ENCODE results near the gene DCAF5.
"Not testable (repeated sequence)": the region's sequence is repeated elsewhere in the genome, so short reads cannot be mapped to it uniquely, and the experiment has no call there.

DCAF5 gene, protein sequence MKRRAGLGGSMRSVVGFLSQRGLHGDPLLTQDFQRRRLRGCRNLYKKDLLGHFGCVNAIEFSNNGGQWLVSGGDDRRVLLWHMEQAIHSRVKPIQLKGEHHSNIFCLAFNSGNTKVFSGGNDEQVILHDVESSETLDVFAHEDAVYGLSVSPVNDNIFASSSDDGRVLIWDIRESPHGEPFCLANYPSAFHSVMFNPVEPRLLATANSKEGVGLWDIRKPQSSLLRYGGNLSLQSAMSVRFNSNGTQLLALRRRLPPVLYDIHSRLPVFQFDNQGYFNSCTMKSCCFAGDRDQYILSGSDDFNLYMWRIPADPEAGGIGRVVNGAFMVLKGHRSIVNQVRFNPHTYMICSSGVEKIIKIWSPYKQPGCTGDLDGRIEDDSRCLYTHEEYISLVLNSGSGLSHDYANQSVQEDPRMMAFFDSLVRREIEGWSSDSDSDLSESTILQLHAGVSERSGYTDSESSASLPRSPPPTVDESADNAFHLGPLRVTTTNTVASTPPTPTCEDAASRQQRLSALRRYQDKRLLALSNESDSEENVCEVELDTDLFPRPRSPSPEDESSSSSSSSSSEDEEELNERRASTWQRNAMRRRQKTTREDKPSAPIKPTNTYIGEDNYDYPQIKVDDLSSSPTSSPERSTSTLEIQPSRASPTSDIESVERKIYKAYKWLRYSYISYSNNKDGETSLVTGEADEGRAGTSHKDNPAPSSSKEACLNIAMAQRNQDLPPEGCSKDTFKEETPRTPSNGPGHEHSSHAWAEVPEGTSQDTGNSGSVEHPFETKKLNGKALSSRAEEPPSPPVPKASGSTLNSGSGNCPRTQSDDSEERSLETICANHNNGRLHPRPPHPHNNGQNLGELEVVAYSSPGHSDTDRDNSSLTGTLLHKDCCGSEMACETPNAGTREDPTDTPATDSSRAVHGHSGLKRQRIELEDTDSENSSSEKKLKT
- 83.9 to 103 (median 90.6) reads per million in 3 donors for total RNA-seq

DNA sequence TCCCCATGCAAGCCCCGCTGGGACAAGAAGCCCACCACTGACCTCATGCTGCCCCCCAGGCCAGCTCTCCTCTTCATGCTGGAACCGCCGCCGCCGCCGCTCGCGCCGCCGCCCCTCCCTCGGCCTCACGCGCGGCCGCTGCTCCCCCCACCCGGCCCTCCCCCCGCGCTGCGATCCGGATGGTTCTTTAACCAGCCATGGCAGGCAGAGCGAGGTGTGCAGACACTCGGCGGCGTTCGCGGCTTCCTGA is at the start of gene DCAF5:
Gene DCAF5 (minus strand): TSS at position 218 of the 250 bp plus-strand sequence. CDS start 141 bp downstream, at position 77.
- Histone ChIP-seq H3K4me1 (ENCODE audit: control insufficient read depth, insufficient read depth, low read length, poor library complexity, severe bottlenecking) (peaks cover 19% of the 10 kb centered on the region), H3K9me3 (ENCODE audit: control insufficient read depth, low read length) (no peaks in the 10 kb centered on the region), H3K27me3 (replicated peaks; ENCODE audit: control insufficient read depth, insufficient read depth, low read length, poor library complexity, severe bottlenecking) (no peaks in the 10 kb centered on the region), H3K27ac (ENCODE audit: insufficient read depth, low read length, poor library complexity, severe bottlenecking) (peak within 1 kb of the TSS; percentile 79), H3K4me3 (ENCODE audit: insufficient read depth, low read depth, low read length, poor library complexity, severe bottlenecking) (peak within 1 kb of the TSS; percentile 98), H3K36me3 (ENCODE audit: control insufficient read depth, insufficient read depth, low read length) (peaks cover 3% of the 10 kb centered on the region)
- DNase-seq = peak; percentile 87 to 89 (median 87)

DNA sequence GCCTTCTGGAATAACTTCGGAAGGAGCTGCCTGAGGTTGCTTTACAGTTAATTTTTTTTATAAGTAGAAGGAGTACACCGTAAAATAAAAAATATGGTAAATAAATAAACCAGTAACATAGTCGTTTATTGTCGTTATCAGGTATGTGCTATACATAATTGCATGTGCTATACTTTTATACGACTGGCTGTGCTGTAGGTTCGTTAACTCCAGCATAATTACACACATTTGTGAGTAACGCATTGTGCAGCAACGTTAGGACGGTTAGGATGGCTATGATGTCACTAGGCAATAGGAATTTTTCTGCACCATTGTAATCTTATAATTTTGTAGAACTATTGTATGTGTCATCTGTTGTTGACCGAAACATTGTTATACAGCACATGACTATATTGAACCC is 46.9 kb upstream of the DCAF5 start:
- no peak overlapping the region for H3K27ac ChIP-seq (ENCODE audit: insufficient read depth, low read length, poor library complexity, severe bottlenecking)
- H3K9me3 ChIP-seq (ENCODE audit: control insufficient read depth, low read length) = no peaks in the 10 kb centered on the region
- no peak for DNase-seq
- no peaks in the 10 kb centered on the region for H3K4me1 ChIP-seq (ENCODE audit: control insufficient read depth, insufficient read depth, low read length, poor library complexity, severe bottlenecking)
- H3K27me3 ChIP-seq (replicated peaks; ENCODE audit: control insufficient read depth, insufficient read depth, low read length, poor library complexity, severe bottlenecking) = no peaks in the 10 kb centered on the region
- H3K4me3 ChIP-seq (ENCODE audit: insufficient read depth, low read depth, low read length, poor library complexity, severe bottlenecking) = no peak overlapping the region
- H3K36me3 ChIP-seq (ENCODE audit: control insufficient read depth, insufficient read depth, low read length) = no peaks in the 10 kb centered on the region

DNA sequence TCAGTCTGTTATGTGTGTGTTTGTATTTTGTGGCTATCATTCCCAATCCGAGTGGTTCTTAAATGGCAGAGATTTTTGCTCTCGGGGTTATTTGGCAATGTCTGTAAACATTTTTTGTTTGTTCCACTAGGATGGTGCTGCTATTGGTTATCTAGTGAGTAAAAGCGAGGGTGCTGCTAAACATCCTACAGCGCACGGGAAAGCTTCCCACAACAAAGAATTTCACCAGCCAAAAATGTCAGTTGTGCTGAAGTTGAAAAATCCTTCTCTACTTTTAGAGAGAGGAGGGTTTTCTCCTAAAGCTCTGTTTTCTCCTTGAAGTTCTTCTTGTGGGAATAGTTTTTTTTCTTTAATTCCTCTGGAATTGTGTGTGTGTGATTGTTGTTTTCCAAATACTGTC is 40.8 kb upstream of the DCAF5 start:
- Histone ChIP-seq H3K27ac (ENCODE audit: insufficient read depth, low read length, poor library complexity, severe bottlenecking) (no peak overlapping the region), H3K9me3 (ENCODE audit: control insufficient read depth, low read length) (no peaks in the 10 kb centered on the region), H3K27me3 (replicated peaks; ENCODE audit: control insufficient read depth, insufficient read depth, low read length, poor library complexity, severe bottlenecking) (no peaks in the 10 kb centered on the region), H3K4me1 (ENCODE audit: control insufficient read depth, insufficient read depth, low read length, poor library complexity, severe bottlenecking) (no peaks in the 10 kb centered on the region), H3K4me3 (ENCODE audit: insufficient read depth, low read depth, low read length, poor library complexity, severe bottlenecking) (no peak overlapping the region), H3K36me3 (ENCODE audit: control insufficient read depth, insufficient read depth, low read length) (no peaks in the 10 kb centered on the region)
- DNase-seq = no peak

DNA sequence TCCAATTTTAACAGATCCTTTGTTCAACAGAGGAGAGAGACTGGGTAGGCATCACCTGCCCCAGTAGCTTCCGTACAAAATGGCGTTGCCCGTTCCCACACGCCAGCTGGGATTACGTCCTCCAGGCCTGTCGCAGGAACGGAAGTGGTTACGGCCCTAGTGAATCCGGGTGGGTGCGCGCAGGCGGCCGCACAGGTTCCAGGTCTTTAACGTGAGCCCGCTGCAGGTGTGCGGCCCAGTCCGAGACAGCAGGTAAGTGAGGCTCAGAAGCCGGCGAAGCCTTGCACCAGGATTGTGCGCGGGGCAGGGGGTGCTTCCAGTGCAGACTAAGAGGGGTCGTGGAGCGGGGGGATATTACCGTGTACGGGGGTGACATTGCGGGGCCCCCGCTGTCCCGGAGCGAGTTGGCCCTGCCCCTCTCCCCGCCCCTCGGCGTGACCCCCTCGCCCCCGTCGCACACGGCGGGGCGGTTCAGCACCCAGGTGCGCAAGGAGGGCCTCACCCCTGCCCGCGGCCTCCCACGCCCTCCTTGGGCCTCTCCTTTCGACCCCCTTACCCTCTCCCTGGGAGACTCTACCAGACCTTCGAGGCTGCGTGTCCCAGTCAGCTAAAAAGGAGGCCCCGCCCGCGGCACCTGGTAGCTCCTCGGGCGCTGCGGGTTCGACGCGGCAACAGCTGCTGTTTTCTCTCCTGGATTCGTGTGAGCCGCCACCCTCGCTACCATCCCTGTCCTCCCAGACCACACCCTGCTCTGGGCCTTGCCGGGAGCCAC is 38.6 kb upstream of the DCAF5 start, which contains the start of gene EXD2:
Gene EXD2 (plus strand): TSS at position 159 of the 772 bp plus-strand sequence. CDS start 17,973 bp downstream, outside the sequence.
- H3K36me3 ChIP-seq (ENCODE audit: control insufficient read depth, insufficient read depth, low read length) = no peaks in the 10 kb centered on the region
- peak; percentile 26 to 49 (median 36) for DNase-seq
- H3K4me3 ChIP-seq (ENCODE audit: insufficient read depth, low read depth, low read length, poor library complexity, severe bottlenecking) = peak within 1 kb of the TSS; percentile 87
- no peaks in the 10 kb centered on the region for H3K27me3 ChIP-seq (replicated peaks; ENCODE audit: control insufficient read depth, insufficient read depth, low read length, poor library complexity, severe bottlenecking)
- H3K9me3 ChIP-seq (ENCODE audit: control insufficient read depth, low read length) = no peaks in the 10 kb centered on the region
- H3K27ac ChIP-seq (ENCODE audit: insufficient read depth, low read length, poor library complexity, severe bottlenecking) = peak within 1 kb of the TSS; percentile 54
- H3K4me1 ChIP-seq (ENCODE audit: control insufficient read depth, insufficient read depth, low read length, poor library complexity, severe bottlenecking) = no peaks in the 10 kb centered on the region

DNA sequence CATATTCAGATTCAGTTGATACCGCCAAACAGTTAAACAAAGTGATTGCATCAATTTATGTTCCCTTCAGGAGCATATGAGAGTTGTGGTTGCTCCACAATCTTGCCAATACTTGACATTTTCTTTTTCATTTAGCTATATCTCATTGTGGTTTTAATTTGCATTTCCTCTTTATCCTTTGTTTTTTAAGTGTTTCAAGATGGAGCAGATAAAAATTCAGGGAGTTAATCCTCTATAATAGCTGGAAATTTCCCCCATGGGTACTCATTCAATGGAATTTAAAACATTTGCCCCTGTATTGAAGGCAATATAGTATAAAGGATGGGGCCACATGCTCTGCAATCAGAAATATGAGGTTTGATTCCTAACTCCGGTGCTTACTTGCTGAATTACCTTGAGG is 37.3 kb upstream of the DCAF5 start:
- no peak for DNase-seq
- Histone ChIP-seq H3K27me3 (replicated peaks; ENCODE audit: control insufficient read depth, insufficient read depth, low read length, poor library complexity, severe bottlenecking) (no peaks in the 10 kb centered on the region), H3K36me3 (ENCODE audit: control insufficient read depth, insufficient read depth, low read length) (no peaks in the 10 kb centered on the region), H3K9me3 (ENCODE audit: control insufficient read depth, low read length) (no peaks in the 10 kb centered on the region), H3K27ac (ENCODE audit: insufficient read depth, low read length, poor library complexity, severe bottlenecking) (no peak overlapping the region), H3K4me1 (ENCODE audit: control insufficient read depth, insufficient read depth, low read length, poor library complexity, severe bottlenecking) (no peaks in the 10 kb centered on the region), H3K4me3 (ENCODE audit: insufficient read depth, low read depth, low read length, poor library complexity, severe bottlenecking) (no peak overlapping the region)

DNA sequence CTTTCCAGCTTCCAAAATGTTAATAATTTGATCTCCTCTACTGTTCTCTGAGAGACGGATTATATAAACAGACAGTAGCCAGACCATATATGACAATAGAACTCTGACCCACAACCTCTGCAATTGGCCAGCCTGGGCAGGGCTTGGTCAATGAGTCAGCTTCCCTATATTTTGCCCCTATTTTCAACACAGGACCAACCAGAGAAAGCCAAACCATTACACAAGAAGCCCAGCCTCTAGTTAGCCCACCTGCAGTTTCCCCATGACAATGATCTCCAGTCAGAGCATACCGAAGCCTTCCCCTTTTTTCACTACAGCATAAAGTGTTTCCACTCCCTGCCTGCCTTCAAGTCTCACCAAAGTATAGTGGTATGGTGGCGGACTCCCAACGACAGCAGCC is 30.8 kb upstream of the DCAF5 start:
- no peak overlapping the region for H3K4me3 ChIP-seq (ENCODE audit: insufficient read depth, low read depth, low read length, poor library complexity, severe bottlenecking)
- no peaks in the 10 kb centered on the region for H3K27me3 ChIP-seq (replicated peaks; ENCODE audit: control insufficient read depth, insufficient read depth, low read length, poor library complexity, severe bottlenecking)
- no peak for DNase-seq
- no peaks in the 10 kb centered on the region for H3K9me3 ChIP-seq (ENCODE audit: control insufficient read depth, low read length)
- no peaks in the 10 kb centered on the region for H3K36me3 ChIP-seq (ENCODE audit: control insufficient read depth, insufficient read depth, low read length)
- H3K4me1 ChIP-seq (ENCODE audit: control insufficient read depth, insufficient read depth, low read length, poor library complexity, severe bottlenecking) = no peaks in the 10 kb centered on the region
- H3K27ac ChIP-seq (ENCODE audit: insufficient read depth, low read length, poor library complexity, severe bottlenecking) = no peak overlapping the region

DNA sequence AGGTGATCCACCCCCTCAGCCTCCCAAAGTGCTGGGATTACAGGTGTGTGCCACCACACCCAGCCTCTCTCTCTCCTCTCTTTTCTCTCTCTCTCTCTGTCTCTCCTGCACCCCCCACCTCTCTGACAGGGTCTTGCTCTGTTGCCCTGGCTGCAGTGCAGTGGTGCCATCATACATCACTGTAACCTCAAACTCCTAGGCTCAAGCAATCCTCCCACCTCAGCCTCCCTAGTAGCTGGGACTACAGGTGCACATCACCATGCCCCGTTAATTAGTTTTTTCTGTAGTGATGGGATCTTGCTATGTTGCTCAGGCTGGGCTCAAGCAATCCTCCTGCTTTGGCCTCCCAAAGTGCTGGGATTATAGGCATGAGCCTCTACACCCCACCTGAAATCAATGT is 29.7 kb upstream of the DCAF5 start:
- not testable (repeated sequence) for H3K36me3 ChIP-seq (ENCODE audit: control insufficient read depth, insufficient read depth, low read length); H3K27me3 ChIP-seq (replicated peaks; ENCODE audit: control insufficient read depth, insufficient read depth, low read length, poor library complexity, severe bottlenecking); H3K9me3 ChIP-seq (ENCODE audit: control insufficient read depth, low read length); H3K27ac ChIP-seq (ENCODE audit: insufficient read depth, low read length, poor library complexity, severe bottlenecking); DNase-seq; H3K4me3 ChIP-seq (ENCODE audit: insufficient read depth, low read depth, low read length, poor library complexity, severe bottlenecking); H3K4me1 ChIP-seq (ENCODE audit: control insufficient read depth, insufficient read depth, low read length, poor library complexity, severe bottlenecking)

DNA sequence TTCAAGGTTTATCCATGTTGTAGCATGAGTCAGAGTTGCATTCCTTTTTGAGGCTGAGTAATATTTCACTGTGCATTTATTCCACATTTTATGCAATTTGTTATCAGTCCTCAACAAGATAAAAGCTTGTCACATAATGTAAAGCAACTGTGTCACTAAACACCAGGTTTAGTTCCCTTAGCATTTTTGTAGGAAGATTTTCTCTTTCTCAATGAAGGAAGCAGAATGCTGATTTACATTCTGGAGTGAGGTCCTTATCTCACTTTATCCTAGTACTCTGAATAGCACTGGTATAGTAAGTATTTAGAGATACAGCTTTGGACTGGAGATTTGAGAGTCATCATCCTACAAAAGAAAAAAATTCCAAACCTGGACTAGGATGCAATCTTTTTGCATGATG is 28.6 kb upstream of the DCAF5 start:
- Histone ChIP-seq H3K27ac (ENCODE audit: insufficient read depth, low read length, poor library complexity, severe bottlenecking) (no peak overlapping the region), H3K27me3 (replicated peaks; ENCODE audit: control insufficient read depth, insufficient read depth, low read length, poor library complexity, severe bottlenecking) (no peaks in the 10 kb centered on the region), H3K9me3 (ENCODE audit: control insufficient read depth, low read length) (no peaks in the 10 kb centered on the region), H3K4me3 (ENCODE audit: insufficient read depth, low read depth, low read length, poor library complexity, severe bottlenecking) (no peak overlapping the region), H3K36me3 (ENCODE audit: control insufficient read depth, insufficient read depth, low read length) (no peaks in the 10 kb centered on the region), H3K4me1 (ENCODE audit: control insufficient read depth, insufficient read depth, low read length, poor library complexity, severe bottlenecking) (no peaks in the 10 kb centered on the region)
- no peak for DNase-seq

DNA sequence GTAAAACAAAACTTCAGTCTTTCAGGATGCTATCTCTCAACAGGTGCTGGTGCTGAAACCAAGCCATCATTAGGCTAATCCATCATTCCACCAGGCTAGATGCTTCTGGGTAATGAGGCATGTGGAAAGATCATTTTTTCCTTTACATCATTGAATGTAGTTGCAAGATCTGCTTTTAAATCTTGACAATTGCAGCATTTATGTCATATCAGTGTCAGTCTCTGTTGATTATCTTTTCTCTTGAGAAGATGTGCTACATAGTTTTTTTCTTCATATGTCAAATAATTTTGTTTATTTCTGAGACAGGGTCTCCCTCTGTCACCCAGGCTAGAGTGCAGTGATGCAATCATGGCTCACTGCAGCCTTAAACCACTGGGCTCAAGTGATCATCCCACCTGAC is 22.2 kb upstream of the DCAF5 start:
- Histone ChIP-seq H3K27me3 (replicated peaks; ENCODE audit: control insufficient read depth, insufficient read depth, low read length, poor library complexity, severe bottlenecking) (no peaks in the 10 kb centered on the region), H3K4me3 (ENCODE audit: insufficient read depth, low read depth, low read length, poor library complexity, severe bottlenecking) (no peak overlapping the region), H3K9me3 (ENCODE audit: control insufficient read depth, low read length) (no peaks in the 10 kb centered on the region), H3K27ac (ENCODE audit: insufficient read depth, low read length, poor library complexity, severe bottlenecking) (no peak overlapping the region), H3K36me3 (ENCODE audit: control insufficient read depth, insufficient read depth, low read length) (no peaks in the 10 kb centered on the region), H3K4me1 (ENCODE audit: control insufficient read depth, insufficient read depth, low read length, poor library complexity, severe bottlenecking) (no peaks in the 10 kb centered on the region)
- no peak for DNase-seq

All from effector memory CD4-positive, alpha-beta T cell (primary cell).